Measurements from ENCODE around the gene E2F2.
"Not testable (repeated sequence)": the region's sequence is repeated elsewhere in the genome, so short reads cannot be mapped to it uniquely, and the experiment has no call there.

Gene E2F2

DNA sequence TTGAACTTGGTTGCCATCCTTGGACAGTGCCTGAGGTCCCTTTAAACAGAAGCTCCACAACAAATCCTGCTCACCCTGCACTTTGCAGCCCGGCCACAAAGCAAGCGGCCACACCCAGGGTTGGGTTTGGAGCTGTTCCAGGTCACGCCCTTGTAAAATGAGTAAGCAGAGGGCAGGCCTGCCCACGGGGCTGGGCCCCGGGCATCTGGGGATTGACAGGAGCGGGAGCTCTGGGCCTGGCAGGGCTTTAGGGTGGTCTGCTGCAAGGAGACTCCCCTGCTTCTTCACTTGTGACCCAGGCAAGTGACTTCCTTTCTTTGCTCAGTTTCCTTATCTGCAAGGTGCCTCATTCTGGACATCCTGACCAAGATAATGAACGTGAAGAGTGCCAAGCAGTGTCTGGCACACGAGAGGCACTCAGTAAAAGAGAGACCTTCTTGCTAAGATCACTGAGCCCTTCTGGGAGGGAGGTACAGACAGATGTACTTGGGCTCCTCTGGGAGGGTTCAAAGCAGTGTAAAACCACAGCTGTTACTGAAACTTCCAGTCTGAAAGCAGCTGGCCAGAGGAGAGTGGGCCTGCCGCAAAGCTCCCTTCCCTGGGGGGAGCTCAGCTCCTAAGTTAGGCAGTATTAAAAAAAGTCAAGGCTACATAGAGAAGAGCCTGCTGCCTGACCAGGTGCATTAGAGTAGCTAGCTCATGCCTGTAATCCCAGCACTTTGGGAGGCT lies 2.6 kb downstream of the E2F2 start:
- intact Hi-C loops (cut with DNase I): no loop called here
- DNase-seq: peak in 2 of 42 donors; percentile 18 to 23

DNA sequence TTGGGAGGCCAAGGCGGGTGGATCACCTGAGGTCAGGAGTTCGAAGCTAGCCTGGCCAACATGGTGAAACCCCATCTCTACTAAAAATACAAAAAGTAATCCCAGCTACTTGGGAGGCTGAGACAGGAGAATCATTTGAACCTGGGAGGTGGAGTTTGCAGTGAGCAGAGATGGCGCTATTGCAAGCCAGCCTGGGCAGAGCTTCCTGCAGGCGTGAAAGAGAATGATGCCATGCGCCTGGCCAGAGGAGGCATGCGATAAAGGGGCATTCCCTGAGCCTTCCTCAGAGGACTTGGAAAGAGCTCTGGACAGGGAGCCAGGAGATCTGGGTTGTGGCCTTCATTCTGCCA lies 3.2 kb downstream of the E2F2 start:
- DNase-seq: no peak
- intact Hi-C loops (cut with DNase I): no loop called here

DNA sequence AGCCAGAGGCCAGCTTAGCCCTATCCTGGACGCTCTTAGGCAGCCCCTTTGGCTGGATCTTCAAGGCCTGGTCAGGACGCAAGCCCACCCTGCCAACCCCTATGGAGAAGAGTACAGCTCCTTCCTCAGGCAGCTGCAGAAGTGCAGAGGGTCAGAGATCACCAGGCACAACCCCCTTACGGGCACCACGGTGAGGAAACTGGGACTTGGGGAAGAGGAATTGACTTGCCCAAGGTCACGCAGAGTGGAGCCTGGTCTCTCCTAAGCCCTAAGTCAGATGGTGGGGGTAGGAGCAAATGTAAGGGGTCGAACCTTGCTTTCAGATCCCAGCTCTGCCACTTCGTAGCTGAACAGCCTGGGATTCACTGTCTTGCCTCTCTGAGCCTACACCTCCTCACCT lies 3.7 kb downstream of the E2F2 start:
- intact Hi-C loops (cut with DNase I): no loop called here
- DNase-seq: no peak

DNA sequence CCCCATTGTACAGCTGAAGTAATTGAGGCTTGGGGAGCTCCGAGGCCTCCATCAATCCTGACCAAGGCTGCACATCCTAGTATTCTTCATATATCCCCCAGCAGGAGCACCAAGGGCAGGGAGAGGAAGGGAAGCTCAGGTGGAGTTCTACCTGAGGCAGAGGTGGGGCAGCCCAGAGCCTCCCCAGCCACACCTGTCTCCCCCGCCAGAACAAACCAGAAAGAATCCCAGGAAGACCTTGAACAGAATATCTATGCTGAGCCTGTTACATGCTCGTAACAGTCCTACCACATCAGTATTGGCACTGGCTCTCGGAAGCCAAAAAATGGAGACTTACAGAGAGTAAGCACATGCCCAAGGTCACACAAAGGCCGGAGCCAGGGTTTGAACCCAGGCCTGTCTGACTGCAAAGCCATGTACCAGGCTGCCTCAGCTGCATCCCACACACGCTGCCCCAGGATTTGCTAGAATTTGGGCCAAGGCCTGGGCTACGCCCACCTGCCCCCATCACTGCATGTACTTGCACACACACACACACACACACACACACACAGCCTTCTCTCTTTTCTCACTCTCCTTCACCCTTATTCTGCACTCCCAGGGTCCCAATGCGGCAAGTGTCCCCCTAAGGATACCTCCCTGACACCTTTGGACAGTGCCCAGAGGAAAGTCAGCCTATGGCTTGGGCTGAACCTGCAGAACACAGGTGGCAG lies 4.5 kb downstream of the E2F2 start:
- intact Hi-C loops (cut with DNase I): no loop called here
- DNase-seq: no peak

DNA sequence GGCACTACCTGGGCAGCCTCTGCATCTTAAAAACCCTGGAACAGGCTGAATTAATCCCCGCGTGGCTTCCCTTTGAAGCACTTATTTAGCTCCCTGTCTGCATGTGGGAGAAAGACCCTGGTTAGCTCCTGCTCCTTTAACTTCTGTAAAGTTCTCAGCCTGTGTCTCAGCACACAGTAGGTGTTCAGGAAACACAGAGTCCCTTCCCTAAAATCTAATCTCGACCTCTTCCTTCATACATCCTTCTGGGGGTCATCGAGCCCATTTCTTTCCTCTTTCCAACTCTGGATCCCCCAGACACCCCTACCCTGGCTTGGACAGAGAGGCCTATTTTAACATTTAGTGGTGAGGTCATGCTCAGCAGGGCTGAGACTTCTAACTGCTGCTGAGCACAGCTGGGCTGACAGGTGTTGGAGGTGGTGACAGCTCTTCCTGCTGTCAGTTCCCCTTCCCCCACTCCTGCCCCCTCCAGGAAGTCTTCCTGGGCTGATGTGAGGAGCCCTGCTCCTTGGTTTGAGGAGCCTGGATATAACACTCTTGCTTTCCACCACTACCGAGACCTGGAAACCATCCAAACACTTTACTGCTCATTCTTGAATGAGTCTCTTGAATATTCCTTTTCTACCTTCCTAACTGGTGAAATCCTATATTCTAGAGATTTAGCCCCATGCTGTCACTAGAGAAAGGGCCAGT lies 5.3 kb downstream of the E2F2 start:
- DNase-seq: no peak
- intact Hi-C loops (cut with DNase I): no loop called here

DNA sequence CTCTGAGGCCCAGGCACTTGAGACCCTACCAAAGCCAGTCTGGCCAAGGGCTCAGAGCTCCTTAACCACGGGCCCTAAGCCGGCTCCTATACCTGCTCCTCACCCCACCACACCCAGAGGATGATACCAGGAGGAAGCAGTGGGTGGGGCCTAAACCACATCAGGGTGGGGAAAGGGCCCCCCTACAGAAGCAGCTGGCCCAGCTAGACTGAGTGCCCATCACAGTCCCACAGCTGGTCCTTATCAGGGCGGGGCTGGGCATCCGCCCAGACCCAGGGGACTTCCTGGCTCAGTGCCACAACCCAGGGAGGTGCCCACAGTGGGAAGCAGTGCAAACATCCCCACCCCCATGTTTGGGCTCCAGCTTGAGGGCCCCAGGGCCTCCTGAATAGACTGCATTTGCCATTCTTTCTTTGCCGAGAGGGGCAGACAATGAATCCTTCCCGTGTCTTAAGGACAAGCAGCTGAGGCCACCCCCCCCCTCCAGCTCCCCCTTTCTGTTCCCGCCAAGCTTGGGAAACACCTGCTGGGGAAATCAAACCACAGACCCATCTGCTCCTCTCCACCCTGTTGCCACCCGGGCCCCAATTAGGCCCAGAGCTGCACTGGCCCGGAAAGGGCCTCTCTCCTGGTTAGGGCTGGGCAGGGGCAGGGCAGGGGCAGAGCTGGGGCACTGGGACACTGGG lies 6.2 kb downstream of the E2F2 start:
- intact Hi-C loops (cut with DNase I): no loop called here
- peak in 1 of 42 donors; percentile 18 for DNase-seq

DNA sequence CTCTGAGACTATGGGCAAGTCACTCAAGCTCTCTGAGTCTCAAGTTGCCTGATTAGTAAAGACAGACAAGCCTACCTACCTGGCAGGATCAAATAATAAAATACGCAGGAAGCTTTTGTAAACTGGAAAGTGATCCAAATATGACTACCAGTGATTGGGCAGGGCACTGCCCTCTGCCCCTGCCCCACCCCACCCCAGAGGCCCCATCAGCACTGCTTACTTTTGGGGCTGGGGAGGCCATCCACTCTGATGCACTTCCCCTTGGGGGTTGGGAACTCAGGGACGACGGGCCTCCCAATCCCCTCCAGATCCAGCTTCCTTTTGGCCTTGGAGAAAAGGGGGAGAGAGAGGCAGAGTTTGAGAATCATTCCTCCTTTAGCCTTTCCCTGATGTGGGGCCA lies 6.9 kb downstream of the E2F2 start:
- intact Hi-C loops (cut with DNase I): no loop called here
- no peak for DNase-seq

DNA sequence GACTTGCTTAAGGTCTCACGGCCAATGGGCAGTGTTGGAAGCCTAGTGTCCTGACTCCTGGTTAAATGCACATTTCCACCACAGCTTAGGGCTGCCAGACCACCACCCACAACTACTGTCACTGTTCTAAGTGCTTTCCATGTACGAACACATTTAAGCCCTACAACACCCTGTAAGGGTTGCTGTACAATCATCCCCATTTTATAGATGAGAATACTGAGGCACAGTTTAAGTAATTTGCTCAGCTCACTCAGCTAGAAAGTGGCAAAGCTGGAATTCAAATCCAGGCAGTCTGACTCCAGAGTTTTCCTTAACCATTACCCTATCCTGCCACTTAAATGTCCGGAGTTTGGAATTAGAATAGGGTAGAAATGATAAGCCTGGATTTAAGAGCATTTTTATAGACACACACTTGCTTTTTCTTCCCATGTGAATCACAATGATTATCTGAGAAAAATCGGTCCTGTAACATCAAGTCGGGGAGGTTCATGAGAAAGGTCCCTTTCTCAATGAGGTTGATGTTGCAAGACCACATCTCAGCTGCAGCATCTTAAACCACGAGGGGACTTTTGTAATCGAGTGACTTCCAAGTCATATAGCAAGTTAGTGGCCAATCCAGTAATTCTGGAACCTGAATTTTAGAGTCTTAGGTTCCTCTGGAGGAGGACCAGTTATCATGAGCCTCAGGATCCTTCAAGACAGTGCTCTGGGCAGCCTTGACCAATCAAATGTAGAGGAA lies 8.6 kb downstream of the E2F2 start:
- no peak for DNase-seq
- intact Hi-C loops (cut with DNase I): no loop called here

DNA sequence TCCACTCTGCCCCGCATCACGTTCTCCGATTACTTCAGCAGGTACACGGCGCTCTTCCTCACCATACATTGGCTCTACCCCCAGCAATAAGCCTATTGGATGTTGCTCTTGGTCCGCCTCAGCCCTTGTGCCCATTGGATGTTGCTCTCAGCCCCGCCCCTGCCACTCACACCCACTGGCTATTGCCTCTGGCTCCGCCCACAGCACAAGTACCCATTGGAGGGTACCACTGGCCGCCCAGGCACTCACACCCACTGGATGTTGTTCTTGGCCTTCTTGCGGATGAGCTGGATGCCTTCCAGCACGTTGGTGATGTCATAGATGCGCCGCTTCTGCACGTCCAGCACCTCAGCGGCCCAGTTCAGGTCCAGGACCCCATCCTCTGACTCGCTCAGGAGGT lies 9.4 kb downstream of the E2F2 start:
- no peak for DNase-seq
- intact Hi-C loops (cut with DNase I): no loop called here

DNA sequence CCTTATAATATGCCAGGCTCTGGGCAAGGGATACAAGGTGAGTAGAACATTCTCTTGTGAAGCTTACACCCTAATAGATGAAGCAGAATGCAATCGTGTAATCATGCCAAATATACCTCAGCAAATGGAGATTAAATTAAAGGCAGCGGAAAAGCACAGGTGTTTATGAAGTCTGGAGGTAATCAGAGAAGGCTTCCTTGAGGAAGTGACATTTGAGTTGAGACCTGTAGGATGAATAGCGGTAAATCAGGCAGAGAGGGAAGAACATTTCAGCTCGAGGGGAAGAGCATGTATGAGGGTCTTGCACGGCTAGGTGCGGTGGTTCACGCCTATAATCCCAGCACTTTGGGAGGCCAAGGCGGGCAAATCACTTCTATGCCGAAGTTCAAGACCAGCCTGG lies 13.5 kb downstream of the E2F2 start:
- DNase-seq: no peak
- intact Hi-C loops (cut with DNase I): no loop called here

DNA sequence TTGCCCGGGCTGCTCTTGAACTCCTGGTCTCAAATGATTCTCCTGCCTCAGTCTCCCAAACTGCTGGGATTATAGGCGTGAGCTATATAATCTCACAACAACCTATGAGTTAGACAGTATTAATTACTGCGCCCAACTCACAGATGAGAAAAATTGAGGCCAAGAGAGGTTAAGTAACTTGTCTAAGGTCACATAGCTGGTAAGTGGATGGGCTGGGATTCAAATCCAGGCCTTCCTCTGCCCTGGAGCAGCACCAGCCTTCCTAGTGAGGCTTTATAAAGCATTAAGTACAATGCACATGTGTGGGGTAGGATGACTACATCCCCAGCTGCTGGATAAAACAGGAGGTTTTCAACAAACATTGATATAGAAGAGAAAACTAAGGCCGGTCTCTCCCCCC lies 15.1 kb downstream of the E2F2 start:
- DNase-seq: no peak
- intact Hi-C loops (cut with DNase I): no loop called here

DNA sequence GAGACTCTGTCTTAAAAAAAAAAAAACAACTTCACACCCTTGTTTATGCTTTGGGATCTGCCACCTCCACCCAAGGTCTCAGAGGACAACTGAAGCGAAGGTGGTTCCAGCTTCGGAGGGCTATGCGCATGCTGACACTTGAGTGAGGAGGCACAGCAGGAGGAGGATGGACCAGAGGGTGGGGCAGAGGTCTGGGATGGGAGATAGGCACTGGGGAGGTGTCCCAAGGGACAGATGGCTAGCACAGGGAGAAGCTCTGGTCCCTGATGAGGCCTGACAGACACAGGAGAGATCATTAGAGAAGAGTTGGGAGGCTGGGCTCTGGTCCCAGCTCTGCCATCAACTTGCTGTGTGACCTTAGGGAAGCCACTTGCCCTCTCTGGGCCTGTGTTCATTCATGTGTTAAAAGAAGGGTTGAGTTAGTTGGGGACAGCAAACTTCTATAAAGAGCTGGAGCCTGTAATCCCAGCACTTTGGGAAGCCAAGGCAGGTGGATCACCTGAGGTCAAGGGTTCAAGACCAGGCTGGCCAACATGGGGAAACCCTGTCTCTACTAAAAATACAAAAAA lies 16.8 kb downstream of the E2F2 start:
- no peak for DNase-seq
- intact Hi-C loops (cut with DNase I): no loop called here

DNA sequence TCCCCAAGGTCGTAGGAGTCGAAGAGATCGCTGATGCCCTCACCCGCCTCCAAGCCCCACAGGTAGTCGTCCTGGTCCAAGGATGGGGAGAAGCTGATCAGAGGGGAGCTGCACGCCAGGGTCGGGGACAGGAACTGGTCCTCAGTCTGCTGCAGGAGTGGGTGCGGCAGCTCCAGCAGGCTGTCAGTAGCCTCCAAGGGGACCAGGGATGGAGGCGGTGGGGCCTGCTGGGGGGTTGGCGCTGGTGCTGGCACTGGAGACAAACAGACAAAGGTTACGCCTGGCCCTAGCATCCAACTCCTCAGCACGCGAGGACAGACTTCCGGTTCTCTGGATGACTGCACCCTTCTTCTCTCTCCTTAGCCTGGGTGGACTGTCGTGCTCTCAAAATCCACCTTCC lies 21.1 kb downstream of the E2F2 start:
- intact Hi-C loops (cut with DNase I): no loop called here
- no peak for DNase-seq

DNA sequence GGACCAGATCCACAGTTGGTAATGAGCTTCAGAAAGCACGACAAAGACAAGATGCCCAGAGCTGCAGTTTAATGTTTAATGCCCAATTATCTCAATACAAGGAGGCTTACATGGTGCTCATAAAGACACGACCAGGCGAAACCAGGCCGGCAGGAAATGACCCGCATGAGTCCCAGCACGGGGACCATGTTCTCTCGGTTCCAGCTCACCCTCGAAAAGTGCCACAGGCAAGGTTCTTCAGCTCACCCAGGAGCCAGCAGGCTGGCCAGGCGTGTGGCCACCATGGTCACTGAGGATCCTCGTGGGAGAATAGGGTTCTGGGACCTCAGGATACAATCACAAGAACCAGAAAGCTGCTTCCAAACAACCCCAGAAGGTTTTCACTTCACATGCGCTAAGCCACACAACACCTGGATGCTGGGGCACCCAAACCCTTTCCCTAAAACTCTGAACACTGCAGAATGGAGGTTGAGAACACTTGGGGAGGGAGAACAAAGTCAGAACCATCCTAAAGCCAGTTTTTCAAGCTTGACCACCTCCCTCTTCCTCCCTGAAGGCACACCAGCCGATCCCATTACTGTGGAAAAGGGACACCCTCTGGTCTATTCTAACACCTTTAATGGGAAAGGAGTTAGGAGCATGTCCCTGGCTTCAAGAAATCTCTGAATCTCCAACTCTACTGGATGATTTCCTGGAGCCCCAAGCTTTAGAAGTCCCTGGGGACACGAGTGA lies 24.5 kb downstream of the E2F2 start:
- intact Hi-C loops (cut with DNase I): no loop called here
- no peak for DNase-seq

DNA sequence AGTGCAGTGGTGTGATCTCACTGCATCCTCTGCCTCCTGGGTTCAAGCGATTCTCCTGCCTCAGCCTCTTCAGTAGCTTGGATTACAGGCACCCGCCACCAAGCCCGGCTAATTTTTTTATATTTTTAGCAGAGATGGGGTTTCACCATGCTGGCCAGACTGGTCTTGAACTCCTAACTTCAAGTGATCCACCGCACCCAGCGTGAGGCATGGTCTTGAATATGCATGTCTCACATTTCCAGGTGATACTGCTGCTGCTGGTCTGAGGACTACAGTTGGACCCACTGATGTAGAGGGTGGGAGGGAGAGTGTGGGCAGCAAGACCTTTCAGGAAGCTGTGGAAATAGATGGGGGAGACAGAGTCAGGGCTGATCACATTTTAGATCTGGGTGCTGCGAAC lies 25.2 kb downstream of the E2F2 start:
- intact Hi-C loops (cut with DNase I): no loop called here
- no peak for DNase-seq

DNA sequence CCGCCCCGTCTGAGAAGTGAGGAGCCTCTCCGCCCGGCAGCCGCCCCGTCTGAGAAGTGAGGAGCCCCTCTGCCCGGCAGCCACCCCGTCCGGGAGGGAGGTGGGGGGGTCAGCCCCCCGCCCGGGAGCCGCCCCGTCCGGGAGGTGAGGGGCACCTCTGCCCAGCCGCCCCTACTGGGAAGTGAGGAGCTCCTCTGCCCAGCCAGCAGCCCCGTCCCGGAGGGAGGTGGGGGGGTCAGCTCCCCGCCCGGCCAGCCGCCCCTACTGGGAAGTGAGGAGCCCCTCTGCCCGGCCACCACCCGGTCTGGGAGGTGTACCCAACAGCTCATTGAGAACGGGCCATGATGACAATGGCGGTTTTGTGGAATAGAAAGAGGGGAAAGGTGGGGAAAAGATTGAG lies 26.9 kb downstream of the E2F2 start:
- DNase-seq; intact Hi-C loops (cut with DNase I): not testable (repeated sequence)

DNA sequence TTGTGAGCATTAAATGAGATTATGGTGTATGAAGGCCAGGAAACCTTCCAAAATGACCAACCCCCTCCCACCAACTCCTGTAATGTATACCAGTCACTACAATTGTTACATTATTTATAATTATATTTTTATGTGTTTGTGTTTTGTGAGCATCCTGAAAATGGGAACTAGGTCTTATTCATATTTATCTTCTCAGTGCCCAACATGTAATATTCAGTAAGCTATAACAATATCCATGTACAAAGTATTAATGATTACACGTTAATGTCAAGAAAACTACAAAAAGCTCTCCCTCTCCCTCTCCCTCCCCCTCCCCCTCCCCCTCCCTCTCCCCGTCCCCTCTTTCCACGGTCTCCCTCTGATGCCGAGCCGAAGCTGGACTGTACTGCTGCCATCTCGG lies 28.1 kb downstream of the E2F2 start:
- no peak for DNase-seq
- intact Hi-C loops (cut with DNase I): no loop called here

DNA sequence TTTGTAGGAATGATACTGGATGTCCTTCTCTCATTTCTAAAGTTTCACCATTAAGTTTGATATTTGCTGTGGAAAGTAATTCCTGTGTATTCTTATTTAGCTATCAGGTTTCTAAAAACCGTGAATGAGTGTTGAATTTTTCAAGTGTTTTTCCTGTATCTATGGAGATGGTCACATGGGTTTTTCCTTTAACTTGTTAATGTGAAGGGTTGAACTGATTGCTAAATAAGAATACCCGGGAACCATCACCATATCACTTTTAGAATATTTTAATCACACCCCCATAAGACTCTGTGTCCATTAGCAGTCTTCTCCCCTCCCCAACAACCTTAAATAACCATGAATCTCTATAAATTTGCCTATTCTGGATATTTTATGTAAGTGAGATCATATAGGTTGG lies 30.6 kb downstream of the E2F2 start:
- DNase-seq: no peak
- intact Hi-C loops (cut with DNase I): no loop called here

Measured in head of caudate nucleus (tissue), 42 donors.